Body of pancreas (tissue), 4 donors: ENCODE measurements around the gene NAB1. TPM values are rescaled to one million over a fixed set of nuclear protein-coding genes. Genes with fewer than 3 reads are reported as not detected.

Source experiments
- ATAC-seq: fragments of 150-250 bp; one replicate; pipeline ENCODE4 v1.9.1; 2016
- DNase-seq, 4 donors: peaks; one replicate each; pipeline ENCODE4 v3.0.0-alpha.2; 2019
- H3K27ac ChIP-seq, 4 donors: fragments of 200-600 bp; sonication (generic); 1 replicate in 3 of 4; 2 replicates in 1 of 4; pipeline versions ENCODE4 v1.5.1 to v1.6.1; 2016 to 2019; ENCODE audit warnings: mild to moderate bottlenecking in 1 of 4, mixed read lengths in 1 of 4, moderate library complexity in 1 of 4
- H3K27me3 ChIP-seq, 2 donors: fragments of 200-600 bp; sonication (generic); one replicate each; pipeline ENCODE4 v1.6.0; 2016; ENCODE audit warnings: mild to moderate bottlenecking in 1 of 2
- H3K36me3 ChIP-seq, 2 donors: fragments of 200-600 bp; sonication (generic); replicated peaks in 1 of 2; 2 replicates each; pipeline ENCODE4 v1.5.1; 2016; ENCODE audit warnings: low read depth in 2 of 2; ENCODE audit not compliant: insufficient read depth in 1 of 2
- H3K4me1 ChIP-seq: fragments of 200-600 bp; sonication (generic); one replicate; pipeline ENCODE4 v1.6.0; 2016
- H3K4me3 ChIP-seq, 2 donors: fragments of 200-600 bp; sonication (generic); 1 replicate in 1 of 2; 2 replicates in 1 of 2; pipeline ENCODE4 v1.5.1; 2016 to 2019
- H3K9me3 ChIP-seq, 3 donors: fragments of 200-600 bp; sonication (generic); 1 replicate in 2 of 3; 2 replicates in 1 of 3; pipeline ENCODE4 v1.5.1; 2016
- CTCF ChIP-seq, 7 experiments: fragments of 450-650 bp in 4 of 7; fragments of 200-600 bp in 3 of 7; sonication (generic) in 3 of 7; IDR thresholded peaks; one replicate each; pipeline ENCODE4 v1.5.1; 2016 to 2019; ENCODE audit warnings: antibody characterized with exemption in 7 of 7
- POLR2A ChIP-seq, 3 donors: fragments of 450-650 bp; IDR thresholded peaks; one replicate each; pipeline ENCODE4 v1.6.1; 2016; ENCODE audit warnings: antibody characterized with exemption in 3 of 3, mild to moderate bottlenecking in 2 of 3
- WGBS, 2 donors: methylation state at CpG; one replicate each; pipeline ENCODE4 v1.1.5; 2017; 5-methylcytosine and 5-hydroxymethylcytosine counted together
- intact Hi-C: fragments of 100-400 bp; cut with DNase I; formaldehyde crosslinking; loops from one replicate; pipeline ENCODE4 v1.15.1; 2023
- total RNA-seq, 2 donors: library from RNA; depleted of rRNA; stranded (reverse); fragments of >200 nt; gene quantifications; one replicate each; pipeline ENCODE4 v1.1.0, GENCODE V29; 2016

The NAB1 gene
- total RNA-seq, 2 donors from 2014 or later: 19.8 to 30.1 TPM

- DNase-seq: no peak
- no peak overlapping the region for H3K27ac ChIP-seq
- peaks cover 0 to 6% of the 10 kb centered on the region in 2 donors for H3K36me3 ChIP-seq
- no peak for TF ChIP-seq CTCF (IDR thresholded peaks at IDR 0.05)
- no peak for TF ChIP-seq POLR2A (IDR thresholded peaks at IDR 0.05)
- no peaks in the 10 kb centered on the region for H3K27me3 ChIP-seq
- no peaks in the 10 kb centered on the region for H3K9me3 ChIP-seq
- H3K4me3 ChIP-seq: no peak overlapping the region
- WGBS, 2 donors: 62 to 63% methylated on average over 1 of the region's 1 CpG
- no peaks in the 10 kb centered on the region for H3K4me1 ChIP-seq
- intact Hi-C loops: no loop called here
- no peak for ATAC-seq
Observed at GRCh38 chr2:190674966-190675650, 26.2 kb downstream of the NAB1 start.

DNA sequence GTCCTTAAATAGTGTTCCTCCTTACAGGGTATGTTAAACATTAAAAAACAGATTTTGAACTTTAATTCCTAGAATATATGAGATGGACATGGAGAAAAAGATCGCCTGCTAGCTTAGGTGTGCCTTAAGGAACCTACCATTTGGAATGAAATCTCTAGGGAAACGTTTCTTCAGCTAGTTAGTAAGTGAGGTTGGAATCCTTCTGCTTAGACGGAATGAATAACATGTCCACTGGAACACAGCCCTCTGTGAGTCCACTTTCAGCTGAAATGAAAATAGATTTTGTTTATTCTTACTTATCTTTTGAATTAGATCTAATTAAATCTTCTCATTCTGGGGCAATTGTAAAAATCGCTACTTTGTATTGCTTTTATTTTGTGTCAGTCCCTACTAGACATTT lies 28.4 kb downstream of the NAB1 start:
- Histone ChIP-seq H3K27ac (no peak overlapping the region), H3K36me3 (peaks cover 0 to 2% of the 10 kb centered on the region in 2 donors), H3K27me3 (no peaks in the 10 kb centered on the region), H3K4me3 (no peak overlapping the region), H3K9me3 (no peaks in the 10 kb centered on the region), H3K4me1 (no peaks in the 10 kb centered on the region)
- intact Hi-C loops: no loop called here
- 92 to 93% methylated on average over 4 of the region's 4 CpGs for WGBS, 2 donors
- no peak for DNase-seq
- TF ChIP-seq POLR2A (IDR thresholded peaks at IDR 0.05) (no peak), CTCF (IDR thresholded peaks at IDR 0.05) (no peak)
- ATAC-seq: no peak

DNA sequence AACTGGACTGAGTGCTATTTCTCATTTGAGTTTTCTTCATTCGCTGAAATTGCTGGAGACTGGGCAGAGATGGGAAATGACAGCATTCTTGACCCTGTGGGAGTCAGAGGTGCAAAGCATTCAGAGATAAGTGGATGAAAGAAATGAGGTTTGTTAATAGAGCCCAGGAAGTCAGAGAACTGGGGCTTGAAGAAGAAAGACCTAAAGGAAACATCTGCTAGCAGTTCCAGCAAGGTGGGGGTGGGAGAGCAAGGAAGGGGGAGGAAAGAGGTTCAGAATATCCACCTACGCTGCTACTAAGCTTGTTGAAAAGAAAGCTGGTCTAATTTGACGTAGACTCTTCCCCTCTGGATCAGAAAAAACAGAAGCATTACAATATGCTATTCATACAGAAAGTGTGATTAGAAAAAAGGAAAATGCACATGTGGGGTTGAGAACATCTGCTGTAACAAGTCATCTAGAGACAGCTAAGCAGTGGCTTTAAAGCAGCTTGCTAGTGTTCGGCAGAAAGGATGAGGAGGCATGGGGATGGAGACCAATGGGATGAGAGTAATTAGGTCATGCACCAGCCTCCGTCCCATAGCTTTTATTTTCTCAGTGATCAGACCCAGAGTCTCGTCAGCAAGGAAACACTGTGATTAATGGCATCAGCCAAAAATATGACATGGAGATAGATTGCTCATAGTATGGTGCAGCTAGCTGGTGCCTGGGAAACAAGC lies 29.7 kb downstream of the NAB1 start:
- ATAC-seq (no peak), DNase-seq (no peak)
- intact Hi-C loops: no loop called here
- no peak overlapping the region for H3K4me3 ChIP-seq
- TF ChIP-seq CTCF (IDR thresholded peaks at IDR 0.05) (no peak), POLR2A (IDR thresholded peaks at IDR 0.05) (no peak)
- no peaks in the 10 kb centered on the region for H3K27me3 ChIP-seq
- 68 to 69% methylated on average over 6 of the region's 6 CpGs for WGBS, 2 donors
- no peaks in the 10 kb centered on the region for H3K4me1 ChIP-seq
- peaks cover 0 to 2% of the 10 kb centered on the region in 2 donors for H3K36me3 ChIP-seq
- H3K9me3 ChIP-seq: no peaks in the 10 kb centered on the region
- no peak overlapping the region for H3K27ac ChIP-seq

GRCh38 chr2:190679391-190679790 lies 30.5 kb downstream of the NAB1 start:
- Histone ChIP-seq H3K4me3 (no peak overlapping the region), H3K27me3 (no peaks in the 10 kb centered on the region), H3K27ac (no peak overlapping the region), H3K36me3 (peaks cover 0 to 2% of the 10 kb centered on the region in 2 donors), H3K9me3 (no peaks in the 10 kb centered on the region), H3K4me1 (no peaks in the 10 kb centered on the region)
- TF ChIP-seq POLR2A (IDR thresholded peaks at IDR 0.05): no peak
- no peak for TF ChIP-seq CTCF (IDR thresholded peaks at IDR 0.05)
- WGBS, 2 donors: 41 to 46% methylated on average over 1 of the region's 1 CpG
- no peak for DNase-seq
- intact Hi-C loops: no loop called here
- ATAC-seq: no peak
